Measurements from ENCODE around the gene PPT1. TPM values are rescaled to one million over a fixed set of nuclear protein-coding genes. Genes with fewer than 3 reads are reported as not detected.

PPT1 gene
- total RNA-seq, 1 experiment from 2014 or later, result 46.8 TPM

GRCh38 chr1:40057310-40058030 lies 39.6 kb downstream of the PPT1 start:
- H3K36me3 ChIP-seq (ENCODE audit: control insufficient read depth in 1 of 2, insufficient read depth in 2 of 2, low read length in 2 of 2), result peaks cover 25 to 29% of the 10 kb centered on the region in 2 experiments; a peak in 3 of 4 replicates
- TF ChIP-seq ELF1 (IDR thresholded peaks at IDR 0.05; ENCODE audit: borderline replicate concordance, low read depth) (no peak), EGR1 (IDR thresholded peaks at IDR 0.05; ENCODE audit: low read depth) (no peak), ZFX (IDR thresholded peaks at IDR 0.05) (no peak), SIN3A (IDR thresholded peaks at IDR 0.05; ENCODE audit: low read depth) (no peak), JUND (IDR thresholded peaks at IDR 0.05) (no peak)
- 0 out of 2 replicates have a peak, but pooled peaks cover 9% of the 10 kb centered on the region for H4K20me1 ChIP-seq (ENCODE audit: insufficient read depth)
- no peak overlapping the region for H3K27ac ChIP-seq (ENCODE audit: low read depth, low read length)
- no peaks in the 10 kb centered on the region for H3K4me1 ChIP-seq (ENCODE audit: control insufficient read depth in 1 of 2, insufficient read depth in 2 of 2, low read length in 2 of 2)
- ChIA-PET POLR2A (interaction anchor here (1.7 kb wide), 1 partner anchor 18 kb away, joined by 4 read pairs; the partner anchor contains the start of gene CAP1), RAD21 (ENCODE audit: low non-redundant PET in 1 of 2, low total read pairs in 2 of 2, uncharacterized antibody in 2 of 2, unreplicated experiment in 2 of 2) (no interaction called here), CTCF (no interaction called here)
- H2AFZ ChIP-seq (ENCODE audit: low read depth, low read length, poor library complexity, severe bottlenecking), result no peak overlapping the region
- BruUV-seq (replicated peaks), result no TSS peak
- intact Hi-C loops (cut with micrococcal nuclease), result no loop called here
- no peak overlapping the region for H3K4me2 ChIP-seq (ENCODE audit: low read length)
- no peaks in the 10 kb centered on the region for H3K9me2 ChIP-seq (ENCODE audit: insufficient read depth)
- ATAC-seq (no peak), DNase-seq (ENCODE audit: low read depth, low spot score) (no peak)
- no peaks in the 10 kb centered on the region for H3K9me3 ChIP-seq (ENCODE audit: control insufficient read depth in 1 of 2, insufficient read depth in 1 of 2, low read depth in 1 of 2, low read length in 2 of 2)
- H3K4me3 ChIP-seq (replicated peaks in 1 of 2; ENCODE audit: low read depth in 1 of 2, low read length in 2 of 2), result no peak overlapping the region
- no peak overlapping the region for H3K9ac ChIP-seq (ENCODE audit: low read length)
- peaks cover 77% of the 10 kb centered on the region for H3K79me2 ChIP-seq (ENCODE audit: insufficient read depth, low read length)
- no peaks in the 10 kb centered on the region for H3K27me3 ChIP-seq (ENCODE audit: insufficient read depth, low read length)

GRCh38 chr1:40056519-40057309 lies 40.3 kb downstream of the PPT1 start:
- Histone ChIP-seq H4K20me1 (ENCODE audit: insufficient read depth) (0 out of 2 replicates have a peak, but pooled peaks cover 13% of the 10 kb centered on the region), H3K9me3 (ENCODE audit: control insufficient read depth in 1 of 2, insufficient read depth in 1 of 2, low read depth in 1 of 2, low read length in 2 of 2) (no peaks in the 10 kb centered on the region), H3K4me2 (ENCODE audit: low read length) (no peak overlapping the region), H3K79me2 (ENCODE audit: insufficient read depth, low read length) (peaks cover 85% of the 10 kb centered on the region), H3K4me1 (ENCODE audit: control insufficient read depth in 1 of 2, insufficient read depth in 2 of 2, low read length in 2 of 2) (no peaks in the 10 kb centered on the region), H3K27me3 (ENCODE audit: insufficient read depth, low read length) (no peaks in the 10 kb centered on the region), H3K9me2 (ENCODE audit: insufficient read depth) (no peaks in the 10 kb centered on the region), H3K27ac (ENCODE audit: low read depth, low read length) (no peak overlapping the region), H3K9ac (ENCODE audit: low read length) (no peak overlapping the region), H3K4me3 (replicated peaks in 1 of 2; ENCODE audit: low read depth in 1 of 2, low read length in 2 of 2) (no peak overlapping the region), H2AFZ (ENCODE audit: low read depth, low read length, poor library complexity, severe bottlenecking) (no peak overlapping the region), H3K36me3 (ENCODE audit: control insufficient read depth in 1 of 2, insufficient read depth in 2 of 2, low read length in 2 of 2) (peaks cover 20 to 22% of the 10 kb centered on the region in 2 experiments; a peak in 3 of 4 replicates)
- ChIA-PET CTCF (no interaction called here), POLR2A (interaction anchor here (1.7 kb wide), 1 partner anchor 17 kb away, joined by 4 read pairs; the partner anchor contains the start of gene CAP1), RAD21 (ENCODE audit: low non-redundant PET in 1 of 2, low total read pairs in 2 of 2, uncharacterized antibody in 2 of 2, unreplicated experiment in 2 of 2) (no interaction called here)
- no peak for ATAC-seq
- no TSS peak for BruUV-seq (replicated peaks)
- intact Hi-C loops (cut with micrococcal nuclease), result no loop called here
- no peak for DNase-seq (ENCODE audit: low read depth, low spot score)
- no peak for TF ChIP-seq ZBTB33 (IDR thresholded peaks at IDR 0.05; ENCODE audit: extremely low read depth, insufficient replicate concordance, low read length)
- TF ChIP-seq REST (IDR thresholded peaks at IDR 0.05; ENCODE audit: low read depth), result no peak
- no peak for TF ChIP-seq RAD21 (IDR thresholded peaks at IDR 0.05; ENCODE audit: low read depth)
- TF ChIP-seq ZNF274 (IDR thresholded peaks at IDR 0.05; ENCODE audit: low read depth, low read length), result no peak
- no peak for TF ChIP-seq MAX (IDR thresholded peaks at IDR 0.05)
- no peak for TF ChIP-seq SP1 (IDR thresholded peaks at IDR 0.05; ENCODE audit: low read depth)
- no peak for TF ChIP-seq SRF (IDR thresholded peaks at IDR 0.05; ENCODE audit: low read depth)
- TF ChIP-seq JUND (IDR thresholded peaks at IDR 0.05), result no peak
- TF ChIP-seq TCF7L2 (IDR thresholded peaks at IDR 0.05; ENCODE audit: borderline replicate concordance, extremely low read depth, insufficient read depth, insufficient read length), result no peak

Data from HCT116 (cell line).